ENCODE data around the gene RAP1GAP.

RAP1GAP gene

GRCh38 chr1:21652937-21653743, 16.0 kb downstream of the RAP1GAP start:
- H3K4me1 ChIP-seq (ENCODE audit: control insufficient read depth, insufficient read depth, low read length), result peaks cover 8% of the 10 kb centered on the region
- no peak for DNase-seq (ENCODE audit: low read depth, low spot score)
- H3K9me3 ChIP-seq (ENCODE audit: control insufficient read depth, insufficient read depth, low read length), result no peaks in the 10 kb centered on the region
- H3K27me3 ChIP-seq (ENCODE audit: control insufficient read depth, insufficient read depth, low read length), result no peaks in the 10 kb centered on the region
- WGBS (ENCODE audit: insufficient coverage, insufficient read length), result no CpG with 5 or more reads among the region's 10 CpGs
- no peaks in the 10 kb centered on the region for H3K36me3 ChIP-seq (ENCODE audit: control insufficient read depth, insufficient read depth, low read length)
- H3K4me3 ChIP-seq (ENCODE audit: low read length), result no peak overlapping the region
- no peak overlapping the region for H3K27ac ChIP-seq (ENCODE audit: low read length)

GRCh38 chr1:21652101-21652936, 16.8 kb downstream of the RAP1GAP start:
- Histone ChIP-seq H3K9me3 (ENCODE audit: control insufficient read depth, insufficient read depth, low read length) (no peaks in the 10 kb centered on the region), H3K27me3 (ENCODE audit: control insufficient read depth, insufficient read depth, low read length) (no peaks in the 10 kb centered on the region), H3K4me1 (ENCODE audit: control insufficient read depth, insufficient read depth, low read length) (peaks cover 10% of the 10 kb centered on the region), H3K27ac (ENCODE audit: low read length) (no peak overlapping the region), H3K4me3 (ENCODE audit: low read length) (peak overlapping the region; percentile 41; the same call in 1 of the 2 replicates), H3K36me3 (ENCODE audit: control insufficient read depth, insufficient read depth, low read length) (no peaks in the 10 kb centered on the region)
- DNase-seq (ENCODE audit: low read depth, low spot score), result no peak
- no CpG with 5 or more reads among the region's 39 CpGs for whole genome bisulfite sequencing (ENCODE audit: insufficient coverage, insufficient read length)

- no CpG with 5 or more reads among the region's 80 CpGs for WGBS (ENCODE audit: insufficient coverage, insufficient read length)
- no peak overlapping the region for H3K27ac ChIP-seq (ENCODE audit: low read length)
- no peaks in the 10 kb centered on the region for H3K36me3 ChIP-seq (ENCODE audit: control insufficient read depth, insufficient read depth, low read length)
- H3K4me3 ChIP-seq (ENCODE audit: low read length), result peak overlapping the region; percentile 41; the same call in 1 of the 2 replicates
- no peak for DNase-seq (ENCODE audit: low read depth, low spot score)
- H3K4me1 ChIP-seq (ENCODE audit: control insufficient read depth, insufficient read depth, low read length), result peaks cover 10% of the 10 kb centered on the region
- no peaks in the 10 kb centered on the region for H3K27me3 ChIP-seq (ENCODE audit: control insufficient read depth, insufficient read depth, low read length)
- H3K9me3 ChIP-seq (ENCODE audit: control insufficient read depth, insufficient read depth, low read length), result no peaks in the 10 kb centered on the region
Observed at GRCh38 chr1:21651214-21652042, 17.7 kb downstream of the RAP1GAP start.

- Histone ChIP-seq H3K9me3 (ENCODE audit: control insufficient read depth, insufficient read depth, low read length) (no peaks in the 10 kb centered on the region), H3K27ac (ENCODE audit: low read length) (no peak overlapping the region), H3K36me3 (ENCODE audit: control insufficient read depth, insufficient read depth, low read length) (no peaks in the 10 kb centered on the region), H3K27me3 (ENCODE audit: control insufficient read depth, insufficient read depth, low read length) (no peaks in the 10 kb centered on the region), H3K4me1 (ENCODE audit: control insufficient read depth, insufficient read depth, low read length) (peaks cover 10% of the 10 kb centered on the region), H3K4me3 (ENCODE audit: low read length) (no peak overlapping the region)
- no CpG with 5 or more reads among the region's 9 CpGs for WGBS (ENCODE audit: insufficient coverage, insufficient read length)
- DNase-seq (ENCODE audit: low read depth, low spot score), result no peak
Observed at GRCh38 chr1:21650400-21650799, 18.8 kb downstream of the RAP1GAP start.

- Histone ChIP-seq H3K27me3 (ENCODE audit: control insufficient read depth, insufficient read depth, low read length) (no peaks in the 10 kb centered on the region), H3K36me3 (ENCODE audit: control insufficient read depth, insufficient read depth, low read length) (no peaks in the 10 kb centered on the region), H3K4me1 (ENCODE audit: control insufficient read depth, insufficient read depth, low read length) (peaks cover 10% of the 10 kb centered on the region), H3K27ac (ENCODE audit: low read length) (no peak overlapping the region), H3K4me3 (ENCODE audit: low read length) (no peak overlapping the region), H3K9me3 (ENCODE audit: control insufficient read depth, insufficient read depth, low read length) (no peaks in the 10 kb centered on the region)
- WGBS (ENCODE audit: insufficient coverage, insufficient read length), result no CpG with 5 or more reads among the region's 2 CpGs
- no peak for DNase-seq (ENCODE audit: low read depth, low spot score)
Observed at GRCh38 chr1:21649315-21649714, 19.8 kb downstream of the RAP1GAP start.

GRCh38 chr1:21648791-21649190, 20.4 kb downstream of the RAP1GAP start:
- Histone ChIP-seq H3K27me3 (ENCODE audit: control insufficient read depth, insufficient read depth, low read length) (no peaks in the 10 kb centered on the region), H3K27ac (ENCODE audit: low read length) (no peak overlapping the region), H3K9me3 (ENCODE audit: control insufficient read depth, insufficient read depth, low read length) (no peaks in the 10 kb centered on the region), H3K4me1 (ENCODE audit: control insufficient read depth, insufficient read depth, low read length) (peaks cover 10% of the 10 kb centered on the region), H3K36me3 (ENCODE audit: control insufficient read depth, insufficient read depth, low read length) (no peaks in the 10 kb centered on the region), H3K4me3 (ENCODE audit: low read length) (no peak overlapping the region)
- DNase-seq (ENCODE audit: low read depth, low spot score), result no peak
- no CpG with 5 or more reads among the region's 10 CpGs for WGBS (ENCODE audit: insufficient coverage, insufficient read length)

- no peaks in the 10 kb centered on the region for H3K9me3 ChIP-seq (ENCODE audit: control insufficient read depth, insufficient read depth, low read length)
- H3K36me3 ChIP-seq (ENCODE audit: control insufficient read depth, insufficient read depth, low read length), result no peaks in the 10 kb centered on the region
- WGBS (ENCODE audit: insufficient coverage, insufficient read length), result no CpG with 5 or more reads among the region's 4 CpGs
- peaks cover 10% of the 10 kb centered on the region for H3K4me1 ChIP-seq (ENCODE audit: control insufficient read depth, insufficient read depth, low read length)
- H3K27ac ChIP-seq (ENCODE audit: low read length), result no peak overlapping the region
- H3K4me3 ChIP-seq (ENCODE audit: low read length), result no peak overlapping the region
- no peaks in the 10 kb centered on the region for H3K27me3 ChIP-seq (ENCODE audit: control insufficient read depth, insufficient read depth, low read length)
- DNase-seq (ENCODE audit: low read depth, low spot score), result no peak
Observed at GRCh38 chr1:21648352-21648730, 20.8 kb downstream of the RAP1GAP start.

- H3K4me1 ChIP-seq (ENCODE audit: control insufficient read depth, insufficient read depth, low read length), result peaks cover 10% of the 10 kb centered on the region
- no peaks in the 10 kb centered on the region for H3K9me3 ChIP-seq (ENCODE audit: control insufficient read depth, insufficient read depth, low read length)
- H3K27me3 ChIP-seq (ENCODE audit: control insufficient read depth, insufficient read depth, low read length), result no peaks in the 10 kb centered on the region
- no peak overlapping the region for H3K4me3 ChIP-seq (ENCODE audit: low read length)
- WGBS (ENCODE audit: insufficient coverage, insufficient read length), result no CpG with 5 or more reads among the region's 19 CpGs
- no peaks in the 10 kb centered on the region for H3K36me3 ChIP-seq (ENCODE audit: control insufficient read depth, insufficient read depth, low read length)
- DNase-seq (ENCODE audit: low read depth, low spot score), result peak; percentile 85
- H3K27ac ChIP-seq (ENCODE audit: low read length), result no peak overlapping the region
Observed at GRCh38 chr1:21647431-21648351, 21.5 kb downstream of the RAP1GAP start.

GRCh38 chr1:21645550-21645949, 23.6 kb downstream of the RAP1GAP start:
- no peaks in the 10 kb centered on the region for H3K9me3 ChIP-seq (ENCODE audit: control insufficient read depth, insufficient read depth, low read length)
- H3K27me3 ChIP-seq (ENCODE audit: control insufficient read depth, insufficient read depth, low read length), result no peaks in the 10 kb centered on the region
- no peaks in the 10 kb centered on the region for H3K36me3 ChIP-seq (ENCODE audit: control insufficient read depth, insufficient read depth, low read length)
- WGBS (ENCODE audit: insufficient coverage, insufficient read length), result no CpG with 5 or more reads among the region's 5 CpGs
- no peak overlapping the region for H3K27ac ChIP-seq (ENCODE audit: low read length)
- peaks cover 3% of the 10 kb centered on the region for H3K4me1 ChIP-seq (ENCODE audit: control insufficient read depth, insufficient read depth, low read length)
- no peak for DNase-seq (ENCODE audit: low read depth, low spot score)
- H3K4me3 ChIP-seq (ENCODE audit: low read length), result no peak overlapping the region
